ENCODE measurements around the gene PDCD10. TPM values are rescaled to one million over a fixed set of nuclear protein-coding genes. Genes with fewer than 3 reads are reported as not detected.

PDCD10 gene
- total RNA-seq, 3 donors from 2014 or later = 59.0 to 90.0 (median 79.7) TPM

DNA sequence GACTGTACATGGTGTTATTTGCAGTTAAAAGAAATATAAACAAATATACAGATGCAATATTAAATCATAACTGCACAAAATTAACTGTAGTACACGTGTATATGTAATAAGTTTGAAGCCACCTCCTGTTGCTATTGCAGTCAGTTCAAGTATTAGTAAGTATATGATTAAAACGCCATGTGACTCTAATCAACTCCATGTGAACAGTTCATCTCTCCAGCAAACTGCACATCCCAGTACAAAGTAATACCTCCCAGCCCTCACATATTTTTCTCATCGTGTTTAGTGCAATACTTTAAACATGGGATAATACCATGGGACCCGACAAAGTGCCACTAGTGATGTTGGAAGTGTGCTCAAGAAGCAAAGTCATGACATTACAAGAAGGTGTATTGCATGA is 34.6 kb downstream of the PDCD10 start:
- intact Hi-C loops (cut with DNase I, micrococcal nuclease) = no loop called here
- Histone ChIP-seq H3K9me3 (no peaks in the 10 kb centered on the region), H3K4me3 (no peak overlapping the region), H3K4me1 (ENCODE audit: low read depth) (no peaks in the 10 kb centered on the region), H3K36me3 (ENCODE audit: low read depth) (no peaks in the 10 kb centered on the region)
- DNase-seq (no peak), ATAC-seq (no peak)
- TF ChIP-seq CTCF (IDR thresholded peaks at IDR 0.05) = no peak

- no peak for ATAC-seq
These were observed 40.6 kb downstream of the PDCD10 start for GRCh38 chr3:167694121-167694520.

DNA sequence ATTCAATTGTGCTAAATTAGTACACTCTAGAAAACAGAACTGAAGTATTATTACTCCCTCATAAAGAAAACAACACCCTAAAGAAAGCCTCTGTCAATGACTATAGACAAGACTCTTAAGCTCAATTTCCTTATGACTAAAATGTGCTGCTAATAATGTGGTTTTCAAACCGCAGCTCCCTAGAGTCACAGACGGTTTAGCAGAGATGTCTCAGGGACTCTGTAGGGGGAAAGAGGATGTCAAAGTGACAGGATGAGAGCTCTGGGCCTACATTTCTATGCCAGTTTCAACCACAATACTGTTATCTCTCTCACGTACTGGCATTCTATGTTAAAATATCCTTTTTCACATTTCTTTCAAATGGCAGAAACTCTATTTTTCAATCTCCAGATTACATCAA is 43.3 kb downstream of the PDCD10 start:
- Histone ChIP-seq H3K36me3 (ENCODE audit: low read depth) (no peaks in the 10 kb centered on the region), H3K4me1 (ENCODE audit: low read depth) (no peaks in the 10 kb centered on the region), H3K9me3 (no peaks in the 10 kb centered on the region), H3K4me3 (no peak overlapping the region)
- DNase-seq (no peak), ATAC-seq (peak; percentile 25)
- no peak for TF ChIP-seq CTCF (IDR thresholded peaks at IDR 0.05)
- intact Hi-C loops (cut with DNase I, micrococcal nuclease) = no loop called here

More at GRCh38 chr3:167694121-167694520, 40.6 kb downstream of the PDCD10 start:
- Histone ChIP-seq H3K36me3 (ENCODE audit: low read depth) (no peaks in the 10 kb centered on the region), H3K9me3 (no peaks in the 10 kb centered on the region), H3K4me3 (no peak overlapping the region), H3K4me1 (ENCODE audit: low read depth) (no peaks in the 10 kb centered on the region)
- DNase-seq = no peak
- TF ChIP-seq CTCF (IDR thresholded peaks at IDR 0.05) = no peak
- intact Hi-C loops (cut with DNase I, micrococcal nuclease) = no loop called here

DNA sequence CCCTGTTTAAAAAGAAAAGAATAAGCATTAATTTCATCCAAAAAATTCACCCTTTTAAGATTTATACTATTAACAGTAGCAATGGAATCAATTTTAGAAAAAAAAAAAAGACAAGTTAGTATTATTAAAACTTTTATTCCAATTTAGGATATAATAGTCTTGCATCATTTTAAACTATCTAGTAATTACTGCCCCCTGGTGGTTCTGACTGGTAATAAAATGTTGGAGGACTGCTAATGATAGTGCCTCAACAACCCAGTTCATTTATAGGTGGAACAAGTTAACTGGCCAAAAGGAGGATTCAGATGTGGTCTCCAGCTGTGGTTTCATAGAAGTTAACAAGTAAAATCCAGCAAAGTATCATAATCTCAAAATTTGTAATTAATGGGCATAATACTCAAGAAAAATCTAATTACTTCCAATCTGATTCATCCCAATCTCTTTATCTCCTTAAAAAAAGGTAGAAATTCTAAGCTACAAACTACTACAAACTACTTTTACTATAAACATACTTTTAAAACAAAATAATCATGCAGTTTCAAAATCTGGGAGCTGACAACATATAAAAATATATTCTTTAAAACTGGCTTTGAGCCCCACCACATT is 50.2 kb downstream of the PDCD10 start:
- no peaks in the 10 kb centered on the region for H3K9me3 ChIP-seq
- intact Hi-C loops (cut with DNase I, micrococcal nuclease) = no loop called here
- H3K4me3 ChIP-seq = no peak overlapping the region
- no peaks in the 10 kb centered on the region for H3K36me3 ChIP-seq (ENCODE audit: low read depth)
- TF ChIP-seq CTCF (IDR thresholded peaks at IDR 0.05) = peak; percentile 48
- ATAC-seq (peak; percentile 66), DNase-seq (peak in 1 of 3 donors; percentile 87)
- H3K4me1 ChIP-seq (ENCODE audit: low read depth) = no peaks in the 10 kb centered on the region

- TF ChIP-seq CTCF (IDR thresholded peaks at IDR 0.05) = no peak
- H3K9me3 ChIP-seq = peaks cover 13% of the 10 kb centered on the region
- H3K4me1 ChIP-seq (ENCODE audit: low read depth) = no peaks in the 10 kb centered on the region
- ATAC-seq (no peak), DNase-seq (no peak)
- no peak overlapping the region for H3K4me3 ChIP-seq
- H3K36me3 ChIP-seq (ENCODE audit: low read depth) = no peaks in the 10 kb centered on the region
- intact Hi-C loops (cut with DNase I, micrococcal nuclease) = no loop called here
These were observed 55.2 kb downstream of the PDCD10 start for GRCh38 chr3:167679526-167679925.

- intact Hi-C loops (cut with DNase I, micrococcal nuclease) = no loop called here
- Histone ChIP-seq H3K4me1 (ENCODE audit: low read depth) (no peaks in the 10 kb centered on the region), H3K4me3 (no peak overlapping the region), H3K9me3 (peaks cover 13% of the 10 kb centered on the region), H3K36me3 (ENCODE audit: low read depth) (no peaks in the 10 kb centered on the region)
- DNase-seq = no peak
- no peak for TF ChIP-seq CTCF (IDR thresholded peaks at IDR 0.05)
- ATAC-seq = no peak
These were observed 58.8 kb downstream of the PDCD10 start for GRCh38 chr3:167675848-167676247.

All from mucosa of descending colon (tissue), 3 donors.